GM12873 (cell line): ENCODE measurements around the gene RNASE13.

Source experiments
- TF ChIP-seq, protein P1 (sequence below): IDR thresholded peaks from 2 replicates; pipeline ENCODE4 v1.5.1; 2012; ENCODE audit warnings: low read depth, mild to moderate bottlenecking, moderate library complexity, low read length, control low read depth; ENCODE audit not compliant: insufficient read depth; ENCODE audit errors: missing control alignments

The RNASE13 gene

DNA sequence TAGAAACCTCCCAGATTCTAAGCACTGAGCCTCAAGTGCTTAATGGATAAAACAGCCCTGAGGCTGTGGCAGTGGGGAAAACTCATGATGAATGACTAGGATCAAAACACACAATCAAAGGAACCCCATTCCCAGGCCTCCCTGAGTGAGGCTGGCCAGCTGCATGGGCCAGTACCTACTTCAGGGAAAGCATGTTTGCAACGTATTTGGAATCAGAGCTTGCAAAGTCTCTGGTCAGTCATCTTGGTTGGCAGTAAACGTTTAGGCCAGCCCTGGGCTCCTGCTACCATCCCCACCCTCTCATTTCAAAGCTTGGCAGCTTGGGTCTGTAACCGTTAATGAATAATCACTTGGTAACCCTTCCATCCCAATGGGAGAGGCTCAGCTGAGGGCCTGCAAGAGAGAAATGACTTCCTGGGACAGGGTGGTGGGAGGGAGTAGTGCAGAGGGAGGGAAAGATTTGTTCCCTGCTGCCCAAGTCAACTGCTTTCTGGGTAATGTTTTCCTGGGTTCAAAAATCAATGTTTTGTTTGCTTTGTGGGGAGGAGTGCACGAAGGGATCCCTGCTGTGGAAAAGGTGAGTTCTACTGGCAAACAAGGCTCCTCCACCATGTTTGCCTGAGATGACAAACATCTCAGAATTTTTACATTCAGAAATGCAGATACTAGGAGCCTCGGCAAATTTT is 21.0 kb upstream of the RNASE13 start:
- TF ChIP-seq, protein P1, sequence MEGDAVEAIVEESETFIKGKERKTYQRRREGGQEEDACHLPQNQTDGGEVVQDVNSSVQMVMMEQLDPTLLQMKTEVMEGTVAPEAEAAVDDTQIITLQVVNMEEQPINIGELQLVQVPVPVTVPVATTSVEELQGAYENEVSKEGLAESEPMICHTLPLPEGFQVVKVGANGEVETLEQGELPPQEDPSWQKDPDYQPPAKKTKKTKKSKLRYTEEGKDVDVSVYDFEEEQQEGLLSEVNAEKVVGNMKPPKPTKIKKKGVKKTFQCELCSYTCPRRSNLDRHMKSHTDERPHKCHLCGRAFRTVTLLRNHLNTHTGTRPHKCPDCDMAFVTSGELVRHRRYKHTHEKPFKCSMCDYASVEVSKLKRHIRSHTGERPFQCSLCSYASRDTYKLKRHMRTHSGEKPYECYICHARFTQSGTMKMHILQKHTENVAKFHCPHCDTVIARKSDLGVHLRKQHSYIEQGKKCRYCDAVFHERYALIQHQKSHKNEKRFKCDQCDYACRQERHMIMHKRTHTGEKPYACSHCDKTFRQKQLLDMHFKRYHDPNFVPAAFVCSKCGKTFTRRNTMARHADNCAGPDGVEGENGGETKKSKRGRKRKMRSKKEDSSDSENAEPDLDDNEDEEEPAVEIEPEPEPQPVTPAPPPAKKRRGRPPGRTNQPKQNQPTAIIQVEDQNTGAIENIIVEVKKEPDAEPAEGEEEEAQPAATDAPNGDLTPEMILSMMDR = no peak

DNA sequence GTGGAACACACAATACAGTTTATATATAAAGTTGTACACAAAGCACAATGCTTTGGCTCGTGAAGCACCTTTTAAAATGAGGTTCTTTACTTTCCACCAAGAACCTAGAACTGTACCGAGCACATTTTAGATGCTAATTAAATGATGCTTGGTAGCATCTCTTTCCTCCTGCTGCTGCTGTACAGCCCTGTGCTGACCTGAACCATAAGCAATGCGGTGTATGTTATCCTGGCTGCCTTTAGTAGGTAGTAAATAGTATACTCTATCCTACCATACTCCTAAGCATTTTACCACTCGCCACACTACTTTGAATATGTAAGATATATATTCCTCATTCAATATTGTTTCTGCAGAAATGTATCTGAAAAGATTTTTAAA is 20.1 kb upstream of the RNASE13 start:
- TF ChIP-seq, protein P1 = no peak

DNA sequence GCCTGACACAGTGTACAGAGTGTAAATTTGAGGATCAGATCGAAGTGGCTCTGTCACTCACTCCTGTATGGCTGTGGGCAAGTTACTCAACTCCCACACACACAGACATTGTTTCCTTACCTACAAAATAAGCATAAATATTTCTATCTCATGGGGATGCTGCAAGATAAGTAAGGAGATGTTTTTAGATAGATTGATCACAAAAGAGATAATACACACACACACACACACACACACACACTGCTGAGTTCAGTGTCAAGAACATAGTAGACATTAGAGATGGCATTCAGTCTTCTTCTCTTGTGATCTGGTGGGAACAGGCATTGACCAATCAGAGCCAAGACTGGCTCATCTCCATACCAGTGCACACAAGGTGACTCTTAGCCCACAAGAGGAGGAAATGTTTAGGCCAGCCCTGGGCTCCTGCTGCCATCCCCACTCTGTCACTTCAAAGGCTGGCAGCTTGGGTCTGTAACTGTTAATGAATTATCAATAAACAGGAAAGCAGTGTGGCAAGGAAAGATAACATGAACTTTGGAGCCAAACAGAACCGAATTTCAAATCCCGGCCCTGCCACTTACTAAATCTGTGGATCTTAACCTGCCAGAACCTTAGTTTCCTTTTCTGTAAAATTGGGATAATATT is 19.6 kb upstream of the RNASE13 start:
- TF ChIP-seq, protein P1 = no peak

DNA sequence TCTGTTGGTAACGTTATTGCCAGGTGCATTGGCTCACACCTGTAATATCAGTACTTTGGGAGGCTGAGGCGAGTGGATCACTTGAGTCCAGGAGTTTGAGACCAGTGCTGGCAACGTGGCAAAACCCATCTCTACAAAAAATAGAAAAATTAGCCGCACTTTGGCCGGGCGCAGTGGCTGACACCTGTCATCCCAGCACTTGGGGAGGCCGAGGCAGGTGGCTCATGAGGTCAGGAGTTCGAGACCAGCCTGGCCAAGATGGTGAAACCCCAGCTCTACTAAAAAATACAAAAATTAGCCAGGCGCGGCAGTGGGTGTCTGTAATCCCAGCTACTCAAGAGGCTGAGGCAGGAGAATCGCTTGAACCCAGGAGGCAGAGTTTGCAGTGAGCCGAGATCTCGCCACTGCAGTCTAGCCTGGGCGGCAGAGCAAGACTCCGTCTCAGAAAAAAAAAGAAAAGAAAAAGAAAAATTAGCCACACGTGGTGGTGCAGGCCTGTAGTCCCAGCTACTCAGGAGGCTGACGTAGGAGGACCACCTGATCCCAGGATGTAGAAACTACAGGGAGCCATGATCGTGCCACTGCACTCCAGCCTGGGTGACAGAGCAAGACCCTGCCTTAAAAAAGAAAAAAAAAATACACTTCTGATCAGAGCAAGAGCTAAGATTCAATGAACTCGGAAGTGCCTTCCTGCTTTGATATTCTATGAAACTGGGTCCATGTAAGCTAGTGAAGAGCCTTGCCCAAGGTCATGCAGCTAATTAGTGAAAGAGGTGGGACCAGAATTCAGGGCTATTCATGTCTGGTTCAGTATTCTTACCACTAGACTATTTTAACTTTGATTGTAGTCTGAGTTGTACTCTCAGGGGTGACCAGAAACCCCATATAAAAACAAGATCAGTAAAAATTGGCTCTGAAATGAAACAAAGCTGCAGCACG is 18.8 kb upstream of the RNASE13 start:
- TF ChIP-seq, protein P1 = no peak

DNA sequence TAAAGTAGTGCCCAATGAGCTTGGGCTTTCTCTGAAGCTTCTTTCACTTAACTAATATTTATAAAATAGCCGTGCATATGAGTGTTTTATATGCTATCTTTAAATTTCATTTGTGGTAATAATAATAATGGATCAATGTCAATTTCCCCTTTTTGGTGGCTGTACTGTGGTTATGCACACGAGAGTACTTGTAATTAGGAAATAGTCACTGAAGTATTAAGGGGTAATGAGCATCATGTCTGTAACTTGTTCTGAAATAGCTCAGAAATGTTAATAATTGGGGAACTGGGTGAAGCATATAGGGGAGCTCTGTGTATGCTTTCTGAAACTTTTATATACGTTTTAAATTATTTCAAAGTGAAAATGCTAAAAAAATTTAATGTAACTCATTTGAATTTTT is 16.0 kb upstream of the RNASE13 start:
- TF ChIP-seq, protein P1 = no peak

DNA sequence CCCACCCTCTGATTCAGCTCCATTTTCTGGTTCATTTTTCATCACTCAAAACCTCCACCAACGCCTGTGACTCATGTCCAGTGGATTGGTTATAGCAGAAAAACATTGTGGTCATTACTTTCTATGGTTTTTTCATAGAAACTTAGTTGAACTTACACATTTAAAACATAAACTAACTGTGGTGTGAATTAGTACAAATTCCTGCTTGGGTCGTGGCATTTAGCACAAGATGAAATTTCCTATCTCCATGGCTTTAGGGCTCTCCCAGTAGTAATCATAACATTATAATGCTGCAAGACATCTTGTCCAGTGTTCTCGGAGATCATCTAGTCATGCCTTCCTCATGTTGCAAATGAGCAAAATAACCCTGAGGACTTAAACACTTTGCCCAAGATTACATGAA is 14.7 kb upstream of the RNASE13 start:
- TF ChIP-seq, protein P1 = no peak

DNA sequence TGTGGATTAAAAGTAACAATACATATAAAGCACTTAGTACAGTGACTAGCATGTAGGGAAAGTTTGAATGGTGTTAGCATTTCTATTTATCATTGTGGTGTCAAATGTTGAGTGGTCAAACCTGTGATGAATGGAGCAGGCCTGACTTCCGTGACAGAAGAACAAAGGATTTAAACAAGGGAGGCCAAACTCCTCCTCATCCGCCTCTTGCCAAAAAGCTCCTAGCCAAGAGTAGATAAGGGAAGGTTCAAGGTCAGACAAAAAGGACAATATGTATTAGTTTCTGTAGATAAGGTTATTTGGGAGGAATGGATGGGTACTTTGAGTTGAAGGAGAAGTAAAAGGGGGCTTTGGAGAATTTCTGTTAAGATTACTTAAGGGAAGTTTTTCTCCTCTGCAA is 14.0 kb upstream of the RNASE13 start:
- TF ChIP-seq, protein P1 = no peak
